IPS DF 4.7 (cell line): ENCODE data around the gene DYNC2I2.
"Not testable (repeated sequence)": the region's sequence is repeated elsewhere in the genome, so short reads cannot be mapped to it uniquely, and the experiment has no call there.

Experiments used
- DNase-seq: peaks from one replicate; pipeline ENCODE4 v3.0.0-alpha.2; 2013; ENCODE audit warnings: low spot score; ENCODE audit errors: extremely low read depth

Gene DYNC2I2

DNA sequence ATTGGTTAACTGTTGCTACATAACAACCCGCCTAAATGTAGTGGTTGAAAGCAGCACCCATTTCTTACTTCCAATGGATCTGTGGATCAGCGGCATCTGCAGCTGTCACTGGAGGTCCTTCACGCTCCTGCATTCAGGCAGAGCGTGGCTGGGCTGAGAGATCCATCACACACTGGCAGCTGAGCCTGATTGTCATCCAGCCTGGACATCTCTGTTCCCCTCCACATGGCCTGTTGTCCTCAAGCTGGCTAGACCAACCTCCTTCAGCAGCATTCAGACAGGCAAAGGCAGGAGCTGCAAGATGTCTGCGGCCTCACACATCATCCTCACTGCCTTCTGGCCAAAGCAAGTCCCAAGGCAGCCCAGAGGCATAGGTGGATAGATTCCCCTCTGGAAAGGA lies 36.9 kb downstream of the DYNC2I2 start:
- no peak for DNase-seq

DNA sequence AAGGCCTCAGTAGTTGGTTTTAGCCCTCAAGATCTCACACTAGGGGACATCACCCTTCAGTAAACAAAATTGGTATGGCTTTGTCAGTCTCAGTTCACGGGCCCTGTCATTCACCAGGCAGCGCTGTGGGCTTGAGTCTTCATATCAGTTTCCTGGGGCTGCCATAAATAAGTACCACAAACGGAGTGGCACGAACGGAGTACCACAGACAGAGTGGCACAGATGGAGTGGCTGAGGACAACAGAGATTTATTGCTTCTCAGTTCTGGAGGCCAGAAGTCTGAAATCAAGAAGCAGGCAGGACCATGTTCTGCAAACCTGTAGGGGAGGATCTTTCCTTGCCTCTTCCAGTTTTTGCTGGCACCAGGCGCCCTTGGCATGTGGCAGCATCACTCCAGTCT lies 37.5 kb downstream of the DYNC2I2 start:
- no peak for DNase-seq

DNA sequence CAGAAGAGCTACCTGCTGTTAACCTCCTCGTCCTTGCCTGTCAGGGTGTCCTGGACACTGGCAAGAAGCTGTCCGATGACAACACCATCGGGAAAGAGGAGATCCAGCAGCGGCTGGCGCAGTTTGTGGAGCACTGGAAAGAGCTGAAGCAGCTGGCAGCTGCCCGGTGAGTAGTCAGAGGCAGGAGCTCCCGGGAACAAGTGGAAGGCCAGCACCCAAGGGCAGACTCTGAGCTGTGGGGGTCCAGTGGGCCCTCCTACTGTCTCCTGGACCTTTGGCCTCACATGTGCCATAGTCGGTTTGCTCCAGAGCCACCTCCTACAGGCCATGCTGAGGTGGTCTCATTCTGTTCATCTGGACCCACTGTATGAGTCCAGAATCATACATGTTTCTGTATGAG lies 38.7 kb downstream of the DYNC2I2 start:
- DNase-seq: no peak

DNA sequence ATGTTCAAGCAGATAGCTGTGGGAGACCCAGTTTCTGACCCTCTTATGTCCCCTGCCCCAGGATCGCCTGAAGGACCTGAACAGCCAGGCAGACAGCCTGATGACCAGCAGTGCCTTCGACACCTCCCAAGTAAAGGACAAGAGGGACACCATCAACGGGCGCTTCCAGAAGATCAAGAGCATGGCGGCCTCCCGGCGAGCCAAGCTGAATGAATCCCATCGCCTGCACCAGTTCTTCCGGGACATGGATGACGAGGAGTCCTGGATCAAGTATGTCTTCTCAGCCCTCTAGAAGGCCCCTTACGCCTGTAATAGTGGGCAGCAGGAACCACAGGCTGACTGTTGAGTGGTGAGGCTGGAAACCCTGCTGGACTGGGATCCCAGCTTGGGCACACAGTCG lies 41.1 kb downstream of the DYNC2I2 start:
- no peak for DNase-seq

DNA sequence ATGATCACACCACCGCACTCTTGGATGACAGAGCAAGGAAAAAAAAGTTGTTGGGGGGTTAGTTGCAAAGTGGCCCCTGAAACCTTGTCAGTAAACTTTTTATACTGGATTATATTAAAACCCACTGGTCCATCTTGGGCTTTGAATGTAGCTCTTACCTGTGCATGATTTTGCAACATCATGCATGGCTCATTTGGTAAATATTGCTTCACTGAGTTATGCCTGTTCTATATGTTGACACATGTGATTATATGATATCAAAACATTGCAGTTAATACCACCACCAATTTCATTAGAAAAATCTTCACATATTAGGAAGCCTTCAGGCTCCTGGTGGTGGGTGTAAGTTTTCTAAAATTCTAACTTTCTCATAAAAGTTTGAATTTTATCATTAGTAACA lies 41.9 kb downstream of the DYNC2I2 start:
- no peak for DNase-seq

DNA sequence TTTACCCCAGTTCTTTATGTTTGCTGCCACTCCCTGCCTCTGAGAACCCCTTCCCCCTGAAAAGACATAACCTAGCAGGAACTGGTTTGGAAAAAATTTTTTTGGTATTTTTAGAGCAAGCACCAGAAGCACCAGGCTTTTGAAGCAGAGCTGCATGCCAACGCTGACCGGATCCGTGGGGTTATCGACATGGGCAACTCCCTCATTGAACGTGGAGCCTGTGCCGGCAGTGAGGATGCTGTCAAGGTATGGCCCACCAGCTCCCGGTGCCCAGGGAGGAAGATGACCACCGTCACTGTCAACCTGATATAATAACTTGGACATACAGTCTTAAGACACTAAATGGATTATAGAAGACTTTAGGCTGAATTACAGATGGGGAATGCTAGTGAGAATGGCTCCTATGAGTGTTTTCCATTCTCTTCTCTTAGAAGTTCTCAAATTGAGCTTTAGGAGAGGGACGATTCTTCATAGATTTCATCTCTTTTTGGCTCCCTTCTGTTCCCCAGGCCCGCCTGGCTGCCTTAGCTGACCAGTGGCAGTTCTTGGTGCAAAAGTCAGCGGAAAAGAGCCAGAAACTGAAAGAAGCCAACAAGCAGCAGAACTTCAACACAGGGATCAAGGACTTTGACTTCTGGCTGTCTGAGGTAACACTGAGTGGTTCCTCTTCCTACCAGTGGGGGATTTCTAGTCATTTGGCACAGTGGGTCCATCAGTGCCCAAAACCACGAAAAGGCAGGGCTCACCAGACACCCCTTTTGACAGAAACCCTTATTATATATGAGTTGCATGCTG lies 44.9 kb downstream of the DYNC2I2 start:
- DNase-seq: no peak

DNA sequence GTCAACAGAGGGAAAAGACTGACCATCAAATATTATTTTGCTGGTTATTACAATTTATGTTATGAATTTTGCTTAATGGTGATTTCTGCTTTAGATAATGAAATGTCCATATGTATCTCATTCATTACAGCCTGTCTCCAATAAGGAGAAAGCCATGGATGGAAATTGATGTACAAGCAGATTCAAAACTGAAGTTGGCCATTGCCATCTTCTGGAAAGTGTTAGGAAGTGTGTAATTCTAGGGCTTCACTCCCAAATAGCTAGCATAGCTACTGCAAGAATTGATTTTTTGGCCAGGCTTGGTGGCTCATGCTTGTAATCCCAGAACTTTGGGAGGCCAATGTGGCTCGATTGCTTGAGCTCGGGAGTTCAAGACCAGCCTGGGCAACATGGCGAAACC lies 45.8 kb downstream of the DYNC2I2 start:
- no peak for DNase-seq

DNA sequence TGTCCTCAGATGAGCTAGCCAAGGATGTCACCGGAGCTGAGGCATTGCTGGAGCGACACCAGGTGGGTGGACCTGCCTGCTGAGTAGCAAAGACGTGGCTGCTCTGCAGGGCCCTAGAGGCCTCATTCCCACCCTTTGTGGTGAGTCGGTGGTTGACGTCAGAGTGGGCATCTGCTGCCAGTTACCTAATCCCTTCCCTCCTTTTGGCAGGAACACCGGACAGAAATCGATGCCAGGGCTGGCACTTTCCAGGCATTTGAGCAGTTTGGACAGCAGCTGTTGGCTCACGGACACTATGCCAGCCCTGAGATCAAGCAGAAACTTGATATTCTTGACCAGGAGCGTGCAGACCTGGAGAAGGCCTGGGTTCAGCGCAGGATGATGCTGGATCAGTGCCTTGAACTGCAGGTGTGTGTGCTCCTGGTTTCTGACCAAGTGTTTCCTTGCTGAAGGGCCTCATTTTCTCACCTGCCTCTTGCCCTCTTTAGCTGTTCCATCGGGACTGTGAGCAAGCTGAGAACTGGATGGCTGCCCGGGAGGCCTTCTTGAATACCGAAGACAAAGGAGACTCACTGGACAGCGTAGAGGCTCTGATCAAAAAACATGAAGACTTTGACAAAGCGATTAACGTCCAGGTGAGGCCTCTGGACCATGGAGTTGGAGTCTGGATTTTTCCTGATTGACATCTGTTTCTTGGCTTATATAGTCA lies 48.9 kb downstream of the DYNC2I2 start:
- no peak for DNase-seq

DNA sequence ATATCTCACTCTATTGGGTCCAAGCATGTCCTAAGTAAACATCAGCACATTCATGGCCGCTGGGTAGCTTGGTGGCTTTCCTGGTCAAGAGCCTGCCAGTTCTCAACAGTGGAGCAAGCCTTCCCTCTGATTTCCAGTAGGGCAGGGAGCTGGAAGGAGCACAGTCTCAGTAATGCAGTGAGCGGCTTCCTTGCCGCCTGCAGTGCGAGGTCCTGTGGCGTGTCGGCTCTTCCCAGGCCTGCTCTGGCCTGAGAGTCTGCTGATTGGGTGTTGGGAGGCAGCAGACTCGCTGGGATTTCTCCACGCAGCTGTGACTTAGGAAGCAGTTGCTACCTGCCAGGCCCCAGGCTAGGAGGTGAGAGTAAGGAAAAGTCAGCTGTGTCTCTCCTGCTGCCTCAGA lies 53.0 kb downstream of the DYNC2I2 start:
- DNase-seq: no peak

DNA sequence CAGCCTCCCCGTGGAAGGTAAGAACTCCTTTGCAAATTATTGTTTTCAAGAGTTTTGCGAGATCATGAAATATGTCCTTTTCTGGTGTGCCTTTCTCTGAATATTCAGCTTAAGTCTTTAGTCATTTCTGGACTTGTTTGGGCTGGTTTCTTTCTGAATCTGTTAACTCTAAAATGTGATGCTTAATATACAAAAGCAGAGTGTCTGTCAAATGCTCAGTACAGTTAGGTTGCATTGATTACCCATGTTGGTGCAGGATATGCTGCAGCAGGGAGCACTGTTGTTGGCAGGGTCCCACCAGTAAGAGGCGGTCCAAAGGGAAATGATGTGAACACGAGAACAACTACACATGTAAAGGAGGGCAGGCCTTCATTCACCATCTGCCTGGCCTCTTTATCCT lies 56.5 kb downstream of the DYNC2I2 start:
- DNase-seq: no peak

DNA sequence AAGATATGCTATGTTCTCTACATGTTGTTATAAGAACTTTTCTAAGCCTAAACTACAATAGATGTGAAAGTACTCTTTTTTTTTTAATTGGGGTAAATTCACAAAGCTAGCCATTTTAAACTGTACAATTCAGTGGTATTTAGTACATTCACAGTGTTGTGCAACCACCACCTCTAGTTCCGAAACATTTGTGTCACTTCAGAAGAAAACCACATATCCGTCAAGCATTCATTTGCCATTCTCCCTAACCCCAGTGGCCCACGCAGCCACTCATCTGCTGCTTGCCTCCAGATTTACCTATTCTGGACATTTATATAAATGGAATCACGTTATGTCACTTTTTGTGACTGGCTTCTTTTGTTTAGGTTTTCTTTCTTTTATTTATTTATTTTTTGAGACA lies 61.2 kb downstream of the DYNC2I2 start:
- DNase-seq: no peak

DNA sequence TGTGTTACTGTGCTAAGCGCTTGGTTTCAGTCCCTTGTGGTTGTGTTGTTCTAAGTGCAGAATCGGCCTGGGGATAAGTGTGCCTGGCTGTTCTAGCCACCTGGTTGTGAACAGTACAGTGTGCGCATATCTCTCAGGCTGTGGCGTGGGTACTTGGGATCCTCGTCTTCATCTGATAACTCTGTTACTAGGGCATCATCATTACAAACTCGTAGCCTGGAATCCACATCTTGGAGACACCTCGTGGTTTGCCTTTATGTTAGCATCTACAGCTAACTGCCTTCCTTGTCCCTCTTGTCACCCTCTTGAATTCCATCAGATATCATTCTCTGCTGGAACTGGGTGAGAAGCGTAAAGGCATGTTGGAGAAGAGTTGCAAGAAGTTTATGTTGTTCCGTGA lies 62.8 kb downstream of the DYNC2I2 start:
- DNase-seq: no peak

DNA sequence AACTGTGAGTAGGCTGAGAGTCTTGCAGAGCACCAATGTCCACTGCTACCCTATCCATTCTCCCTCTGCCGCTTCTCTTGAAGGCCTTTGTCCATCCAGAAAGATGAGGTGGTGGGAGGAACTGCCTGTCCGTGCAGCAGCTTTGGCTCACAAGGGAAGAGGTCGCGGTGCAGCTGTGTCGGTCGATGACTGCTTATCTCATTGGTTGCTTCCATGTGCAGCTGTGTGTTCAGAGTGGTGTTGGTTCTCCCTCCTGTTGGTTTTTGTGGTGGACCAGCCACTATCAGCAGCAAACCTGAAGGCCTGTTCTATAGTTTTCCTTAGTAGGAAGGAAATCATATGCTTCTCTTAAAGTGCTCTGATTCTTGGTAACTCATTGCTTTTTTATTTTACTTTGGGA lies 63.6 kb downstream of the DYNC2I2 start:
- DNase-seq: no peak

DNA sequence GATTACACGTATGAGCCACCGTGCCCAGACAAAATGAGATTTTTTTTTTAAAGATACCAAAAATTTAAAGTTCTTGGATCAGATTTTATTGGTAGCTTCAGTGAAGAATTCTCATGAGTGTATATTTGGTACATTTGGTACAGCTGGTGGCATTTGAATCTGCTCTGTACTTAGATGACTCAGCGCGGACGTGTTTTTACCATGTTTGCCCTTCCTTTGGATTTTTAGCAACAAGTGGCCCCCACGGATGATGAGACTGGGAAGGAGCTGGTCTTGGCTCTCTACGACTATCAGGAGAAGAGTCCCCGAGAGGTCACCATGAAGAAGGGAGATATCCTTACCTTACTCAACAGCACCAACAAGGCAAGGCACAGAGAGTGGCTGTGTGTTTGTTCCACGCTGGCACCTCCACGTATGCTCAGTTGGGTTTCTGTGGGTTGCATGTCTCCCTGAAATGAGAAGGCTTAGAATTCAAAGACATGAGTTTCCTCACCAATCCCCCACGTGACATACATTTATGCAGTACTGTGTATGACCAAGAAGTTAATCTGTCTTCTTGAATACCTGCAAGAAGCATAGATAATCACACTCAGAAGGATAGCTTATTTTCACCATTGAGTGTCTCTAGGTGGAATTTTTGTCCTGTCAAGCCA lies 67.9 kb downstream of the DYNC2I2 start:
- DNase-seq: no peak

DNA sequence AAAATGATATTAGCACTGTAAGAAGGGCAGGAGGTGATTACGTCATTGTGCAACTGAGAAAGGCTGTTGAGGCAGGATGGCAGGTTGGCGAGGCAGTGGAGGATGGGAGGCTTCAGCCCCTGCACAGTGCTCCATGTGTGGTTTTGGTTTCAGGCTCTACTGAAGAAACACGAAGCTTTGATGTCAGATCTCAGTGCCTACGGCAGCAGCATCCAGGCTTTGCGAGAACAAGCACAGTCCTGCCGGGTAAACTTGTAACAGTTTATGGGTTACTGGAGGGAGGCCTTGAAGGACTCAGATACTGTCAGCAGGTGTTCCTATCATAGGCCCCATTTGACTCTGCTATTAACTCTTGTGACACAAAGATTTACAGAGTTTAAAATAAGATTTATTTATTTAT lies 69.2 kb downstream of the DYNC2I2 start:
- DNase-seq: no peak

DNA sequence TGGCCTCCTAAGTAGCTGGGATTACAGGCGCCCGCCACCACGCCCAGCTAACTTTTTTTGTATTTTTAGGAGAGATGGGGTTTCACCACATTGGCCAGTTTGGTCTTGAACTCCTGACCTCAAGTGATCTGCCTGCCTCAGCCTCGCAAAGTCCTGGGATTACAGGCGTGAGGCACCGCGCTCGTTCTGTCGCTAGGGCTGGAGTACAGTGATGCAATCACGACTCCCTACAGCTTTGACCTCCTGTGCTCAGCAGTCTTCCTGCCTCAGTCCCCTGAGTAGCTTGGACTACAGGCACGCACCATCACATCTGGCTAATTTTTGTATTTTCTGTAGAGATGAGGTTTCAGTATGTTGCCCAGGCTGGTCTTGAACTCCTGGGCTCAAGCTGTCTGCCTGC lies 69.7 kb downstream of the DYNC2I2 start:
- not testable (repeated sequence) for DNase-seq

DNA sequence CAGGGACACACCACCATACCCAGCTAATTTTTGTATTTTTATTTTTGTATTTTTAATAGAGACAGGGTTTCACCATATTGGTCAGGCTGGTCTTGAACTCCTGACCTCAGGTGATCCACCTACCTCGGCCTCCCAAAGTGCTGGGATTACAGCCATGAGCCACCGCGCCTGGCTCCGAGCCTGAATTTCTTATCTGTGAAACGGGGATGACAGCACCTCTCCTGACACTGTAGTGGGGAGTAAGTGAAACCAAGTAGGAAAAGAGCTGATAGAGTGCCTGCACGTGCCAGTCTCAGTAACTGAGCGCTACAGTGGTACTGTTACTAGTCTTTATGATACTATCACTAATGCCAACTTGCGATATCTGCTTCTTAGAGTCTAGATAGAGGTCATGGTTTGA lies 71.5 kb downstream of the DYNC2I2 start:
- DNase-seq: not testable (repeated sequence)
